Peyer's patch (tissue), 4 donors: ENCODE results near the gene LRP3.

Experiments used
- POLR2A ChIP-seq, 2 donors: fragments of 450-650 bp; IDR thresholded peaks; one replicate each; pipeline ENCODE4 v1.5.1; 2017; ENCODE audit warnings: antibody characterized with exemption in 2 of 2, mild to moderate bottlenecking in 2 of 2, moderate library complexity in 2 of 2
- TF ChIP-seq, protein P1 (sequence below), 6 experiments: fragments of 450-650 bp in 4 of 6; fragments of 200-600 bp in 2 of 6; sonication (generic) in 1 of 6; IDR thresholded peaks; one replicate each; pipeline ENCODE4 v1.5.1; 2017 to 2019; ENCODE audit warnings: antibody characterized with exemption in 6 of 6, mild to moderate bottlenecking in 3 of 6, moderate library complexity in 1 of 6

DNA sequence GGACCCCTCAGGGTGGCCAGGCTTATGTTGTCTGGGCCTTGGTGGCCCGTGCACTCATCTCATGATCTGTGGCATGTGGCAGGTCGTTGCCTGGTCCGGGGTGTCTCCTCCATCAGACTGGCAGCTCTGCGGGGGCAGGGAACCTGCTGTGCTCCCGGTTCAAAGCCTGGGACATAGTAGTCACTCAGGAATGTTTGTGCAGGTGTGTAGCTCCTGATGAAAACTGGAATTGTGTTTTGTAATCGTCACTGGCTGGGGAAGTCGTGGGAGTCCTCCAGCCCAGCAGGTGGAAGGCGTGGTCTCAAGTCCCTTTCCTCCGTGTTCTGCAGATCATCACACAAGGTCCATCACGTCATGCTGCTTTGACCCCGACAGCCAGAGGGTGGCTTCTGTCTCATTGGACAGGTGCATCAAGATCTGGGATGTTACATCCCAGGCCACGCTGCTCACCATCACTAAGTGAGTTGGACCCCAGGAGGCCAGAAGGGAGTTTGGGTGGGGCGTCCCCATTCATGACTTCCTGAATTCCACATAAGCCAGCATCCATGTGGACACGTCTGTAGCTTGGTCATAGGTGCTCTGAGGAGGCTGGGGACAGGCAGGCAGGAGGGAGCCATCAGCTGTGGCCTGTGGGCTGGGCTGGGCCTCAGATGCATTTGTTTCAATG lies 43.1 kb upstream of the LRP3 start:
- TF ChIP-seq, protein P1, sequence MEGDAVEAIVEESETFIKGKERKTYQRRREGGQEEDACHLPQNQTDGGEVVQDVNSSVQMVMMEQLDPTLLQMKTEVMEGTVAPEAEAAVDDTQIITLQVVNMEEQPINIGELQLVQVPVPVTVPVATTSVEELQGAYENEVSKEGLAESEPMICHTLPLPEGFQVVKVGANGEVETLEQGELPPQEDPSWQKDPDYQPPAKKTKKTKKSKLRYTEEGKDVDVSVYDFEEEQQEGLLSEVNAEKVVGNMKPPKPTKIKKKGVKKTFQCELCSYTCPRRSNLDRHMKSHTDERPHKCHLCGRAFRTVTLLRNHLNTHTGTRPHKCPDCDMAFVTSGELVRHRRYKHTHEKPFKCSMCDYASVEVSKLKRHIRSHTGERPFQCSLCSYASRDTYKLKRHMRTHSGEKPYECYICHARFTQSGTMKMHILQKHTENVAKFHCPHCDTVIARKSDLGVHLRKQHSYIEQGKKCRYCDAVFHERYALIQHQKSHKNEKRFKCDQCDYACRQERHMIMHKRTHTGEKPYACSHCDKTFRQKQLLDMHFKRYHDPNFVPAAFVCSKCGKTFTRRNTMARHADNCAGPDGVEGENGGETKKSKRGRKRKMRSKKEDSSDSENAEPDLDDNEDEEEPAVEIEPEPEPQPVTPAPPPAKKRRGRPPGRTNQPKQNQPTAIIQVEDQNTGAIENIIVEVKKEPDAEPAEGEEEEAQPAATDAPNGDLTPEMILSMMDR (IDR thresholded peaks at IDR 0.05): no peak
- no peak for TF ChIP-seq POLR2A (IDR thresholded peaks at IDR 0.05)
